HG02642 (cell line): Measurements from ENCODE around the gene HMGXB4.
A peak's percentile ranks its signal among the peaks of the same experiment; 100 is the strongest.
"Not testable (repeated sequence)": the region's sequence is repeated elsewhere in the genome, so short reads cannot be mapped to it uniquely, and the experiment has no call there.

Experiments used
- ATAC-seq: cut with Tn5 transposase; IDR thresholded peaks from one replicate; pipeline ENCODE4 v1.9.1; 2021; ENCODE audit warnings: mild to moderate bottlenecking; ENCODE audit not compliant: unreplicated experiment, poor library complexity

The HMGXB4 gene

DNA sequence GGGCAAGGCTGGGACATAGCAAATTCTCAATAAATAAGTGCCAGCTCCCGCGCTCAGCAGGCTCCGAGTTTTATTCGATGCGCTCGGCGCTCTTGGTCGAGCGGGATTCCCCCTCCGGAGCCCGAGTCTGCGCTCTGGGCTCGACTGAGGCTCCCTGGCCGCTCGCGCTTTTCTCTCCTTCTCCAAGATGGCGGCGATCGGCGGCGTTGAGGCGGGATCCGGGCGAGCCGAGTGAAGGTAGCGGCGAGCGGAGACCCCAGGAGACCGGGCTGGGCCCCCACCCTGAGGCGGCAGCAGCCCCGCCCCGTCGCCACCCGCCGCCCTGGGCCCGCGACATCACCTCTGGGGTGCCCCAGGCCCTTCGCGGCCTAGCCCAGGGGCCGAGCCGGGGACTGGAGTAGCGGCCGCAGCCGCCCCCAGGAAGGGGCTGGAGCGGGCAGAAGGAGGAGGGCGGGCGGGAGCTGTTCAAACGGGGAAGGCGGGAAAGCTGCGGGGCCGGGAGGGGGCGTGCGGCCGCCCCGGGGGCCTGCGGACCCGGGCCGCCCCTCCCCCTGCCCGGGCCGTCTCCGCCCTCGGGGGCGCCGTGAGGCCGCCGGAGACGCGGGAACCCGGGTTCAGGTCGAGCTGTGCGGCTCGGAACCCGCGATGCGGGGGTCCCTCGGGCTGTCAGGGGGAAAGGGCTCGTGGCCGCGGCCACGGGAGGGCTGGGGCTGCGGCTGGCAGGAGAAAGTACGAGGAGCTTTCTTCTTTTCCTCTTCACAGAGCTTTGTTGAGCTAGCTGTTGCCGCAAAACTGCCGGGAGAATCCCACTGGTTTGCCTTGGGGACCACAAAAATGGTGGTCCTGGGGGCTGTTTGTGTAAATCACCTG lies at the start of gene HMGXB4:
HMGXB4 (plus strand) TSS at position 173 of the 870 bp plus-strand sequence. CDS start 4,898 bp downstream, outside the sequence.
- ATAC-seq, result peak; percentile 90

DNA sequence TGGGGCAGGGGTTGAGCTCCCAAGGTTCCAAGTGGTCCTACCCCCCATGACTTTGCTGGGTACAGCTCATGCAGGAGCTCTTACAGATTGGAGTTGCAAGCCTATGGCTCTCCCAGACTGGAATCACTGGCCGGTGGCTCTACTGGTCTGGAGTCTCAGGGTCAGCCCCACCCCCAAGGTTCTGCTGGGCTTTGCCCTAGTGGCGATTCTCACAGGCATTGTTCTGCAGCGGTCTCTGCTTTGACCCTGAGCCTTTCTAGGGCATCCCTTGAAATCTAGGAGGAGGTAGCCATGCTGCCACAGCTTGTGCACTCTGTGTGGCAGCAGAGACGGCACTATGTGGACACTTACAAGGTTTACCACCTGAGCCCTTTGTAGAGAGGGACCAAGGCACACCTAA lies 49.3 kb upstream of the HMGXB4 start:
- no peak for ATAC-seq

DNA sequence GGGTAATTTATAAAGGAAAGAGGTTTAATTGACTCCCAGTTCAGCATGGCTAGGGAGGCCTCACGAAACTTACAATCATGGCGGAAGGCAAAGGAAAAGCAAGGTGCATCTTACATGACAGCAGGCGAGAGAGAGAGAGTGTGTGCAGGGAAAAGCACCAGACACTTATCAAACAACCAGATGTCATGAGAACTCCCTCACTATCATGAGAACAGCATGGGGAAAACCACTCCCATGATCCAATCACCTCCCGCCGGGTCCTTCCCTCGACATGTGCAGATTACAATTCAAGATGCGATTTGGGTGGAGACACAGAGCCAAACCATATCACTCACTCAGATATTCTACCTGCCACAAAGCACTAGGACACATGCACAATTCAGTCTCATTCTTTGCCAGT lies 48.1 kb upstream of the HMGXB4 start:
- ATAC-seq, result no peak

GRCh38 chr22:35212009-35212408 lies 45.3 kb upstream of the HMGXB4 start:
- no peak for ATAC-seq

- no peak for ATAC-seq
Measured at GRCh38 chr22:35212996-35213395, 44.3 kb upstream of the HMGXB4 start.

GRCh38 chr22:35214968-35215367 lies 42.3 kb upstream of the HMGXB4 start:
- ATAC-seq, result no peak

- ATAC-seq, result no peak
Measured at GRCh38 chr22:35215993-35216392, 41.3 kb upstream of the HMGXB4 start.

GRCh38 chr22:35217527-35217926 lies 39.8 kb upstream of the HMGXB4 start:
- ATAC-seq, result no peak

GRCh38 chr22:35218079-35218478 lies 39.2 kb upstream of the HMGXB4 start:
- no peak for ATAC-seq

- ATAC-seq, result no peak
Measured at GRCh38 chr22:35219012-35219411, 38.3 kb upstream of the HMGXB4 start.

DNA sequence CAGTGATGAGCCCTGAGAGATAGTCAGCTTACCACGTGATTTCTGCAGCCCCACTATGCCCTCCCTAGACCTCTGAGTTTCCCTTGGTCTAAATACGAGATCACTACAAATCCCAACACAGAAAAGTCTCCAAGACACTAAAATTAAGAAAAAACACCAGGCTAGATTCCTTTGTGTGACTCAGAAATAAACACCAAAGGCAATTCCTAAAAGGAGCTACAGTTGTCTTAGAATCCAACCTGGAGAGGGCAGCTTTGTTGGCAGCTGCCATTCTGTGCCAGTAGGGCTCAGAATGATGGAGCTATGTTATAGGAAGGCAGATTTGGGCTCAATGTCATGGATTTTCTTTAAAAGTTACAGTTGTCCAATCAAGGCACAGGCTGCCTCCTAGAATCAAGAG lies 37.1 kb upstream of the HMGXB4 start:
- no peak for ATAC-seq

DNA sequence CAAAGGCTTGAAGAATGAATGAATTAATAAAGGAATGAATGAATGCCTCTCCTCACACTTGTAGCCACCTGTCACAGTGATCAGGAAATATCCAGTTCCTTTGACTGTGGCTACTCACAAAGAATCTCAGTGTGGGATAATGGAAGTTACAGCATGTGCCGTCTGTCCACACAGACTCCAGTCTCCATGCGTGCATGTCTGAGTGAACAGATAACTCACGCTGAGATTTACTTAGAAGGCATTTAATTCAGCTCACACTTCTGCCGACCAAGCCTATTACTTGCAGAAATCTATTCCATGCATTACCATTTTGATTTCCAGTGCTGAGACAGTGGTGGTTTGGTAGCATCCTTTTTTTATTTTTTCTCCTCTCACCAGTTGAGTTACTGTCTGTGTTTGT lies 32.3 kb upstream of the HMGXB4 start:
- ATAC-seq, result no peak

DNA sequence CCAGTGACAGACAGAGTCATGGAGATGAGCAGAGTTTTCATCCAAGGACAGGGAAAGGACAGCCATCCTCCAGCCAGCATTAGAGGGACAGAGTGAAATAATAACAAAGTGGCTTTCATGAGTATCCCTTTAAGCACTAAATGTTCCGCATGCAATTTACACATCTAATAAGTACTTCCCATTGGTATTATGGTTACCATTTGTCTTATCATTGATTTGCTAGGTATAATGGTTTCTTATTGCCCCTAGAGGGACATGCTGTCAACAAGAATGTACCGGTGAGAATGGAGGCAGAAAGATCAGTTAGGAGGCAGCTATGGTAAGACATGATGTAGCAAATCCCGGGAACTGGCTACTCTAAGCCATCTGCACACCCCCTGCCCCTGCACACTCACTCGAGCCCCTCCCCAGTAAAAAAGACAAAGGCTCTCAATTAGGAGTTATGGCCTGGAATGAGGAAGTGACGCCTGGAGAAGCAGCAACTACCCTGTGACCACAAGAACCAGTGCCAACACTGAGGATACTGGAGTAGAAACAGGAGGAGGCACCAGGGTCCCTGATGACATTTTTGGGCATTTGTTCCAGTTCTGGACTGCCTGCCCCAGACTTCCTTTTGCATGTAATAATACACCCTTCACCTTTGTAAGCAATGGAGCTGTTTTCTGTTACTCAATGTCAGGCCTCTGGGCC lies 30.2 kb upstream of the HMGXB4 start:
- no peak for ATAC-seq

DNA sequence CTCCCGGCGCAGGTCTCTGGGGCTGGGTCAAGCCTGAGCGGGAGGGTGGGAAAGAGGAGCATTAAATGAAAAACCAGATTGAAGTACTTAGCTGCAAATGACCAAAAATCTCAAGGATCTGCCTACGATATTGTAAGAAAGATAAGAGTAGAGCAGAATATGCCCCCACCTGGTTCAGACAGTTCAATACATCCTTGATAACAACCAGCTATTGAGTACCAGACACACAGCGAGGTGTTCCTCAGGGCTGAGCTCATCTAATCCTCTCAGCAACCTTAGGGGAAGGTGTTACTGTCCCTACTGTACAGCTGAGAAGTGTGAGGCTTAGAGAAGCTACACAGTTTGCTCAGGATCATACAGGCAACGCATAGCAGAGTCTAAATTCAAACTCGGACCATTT lies 27.4 kb upstream of the HMGXB4 start:
- ATAC-seq, result no peak

DNA sequence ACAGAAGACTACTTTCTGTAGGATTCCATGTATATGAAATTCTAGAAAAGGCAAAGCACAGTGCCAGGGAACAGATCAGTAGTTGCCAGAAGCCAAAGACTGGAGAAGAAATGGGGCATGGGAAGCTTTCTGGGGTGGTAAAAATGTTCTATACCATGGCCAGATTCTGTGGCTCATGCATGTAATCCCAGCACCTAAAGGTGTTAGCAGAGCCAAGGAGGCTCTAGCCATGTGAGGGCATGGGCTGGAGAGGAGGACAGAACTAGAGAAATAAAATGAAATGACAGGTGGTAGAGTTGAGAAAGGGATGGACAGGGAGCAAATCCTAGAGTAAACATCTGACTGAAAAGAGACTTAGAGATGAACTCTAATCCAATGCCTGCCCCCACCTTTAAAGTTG lies 26.9 kb upstream of the HMGXB4 start:
- no peak for ATAC-seq

DNA sequence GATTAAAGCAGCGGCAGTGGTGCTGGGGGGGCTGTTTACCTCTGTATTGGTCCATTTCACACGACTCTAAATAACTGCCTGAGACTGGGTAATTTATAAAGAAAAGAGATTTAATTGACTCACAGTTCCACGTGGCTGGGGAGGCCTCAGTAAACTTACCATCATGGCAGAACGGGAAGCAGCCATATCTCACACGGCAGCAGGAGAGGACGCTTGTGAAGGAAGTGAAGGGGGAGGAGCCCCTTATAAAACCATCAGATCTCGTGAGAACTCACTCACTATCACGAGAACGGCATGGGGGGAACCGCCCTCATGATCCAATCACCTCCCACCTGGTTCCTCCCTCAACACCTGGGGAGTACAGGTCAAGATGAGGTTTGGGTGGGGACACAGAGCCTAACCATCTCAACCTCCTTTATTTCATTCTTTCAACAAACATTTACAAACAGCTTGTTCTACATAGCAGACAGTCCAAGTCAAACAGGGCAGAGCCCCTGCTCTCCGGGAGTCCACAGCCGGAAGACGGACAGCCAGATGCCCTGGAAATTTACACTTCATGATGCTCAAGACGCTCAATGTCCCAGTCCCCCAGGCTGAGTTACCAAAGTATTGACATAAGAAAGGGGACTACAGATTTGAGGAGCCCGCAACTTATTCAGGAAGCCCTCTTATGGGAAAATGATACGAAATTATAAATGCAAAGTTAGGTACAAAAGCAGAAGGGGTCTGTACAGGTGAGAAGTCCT lies 26.3 kb upstream of the HMGXB4 start:
- no peak for ATAC-seq

- peak; percentile 44 for ATAC-seq
Measured at GRCh38 chr22:35231585-35232084, 25.7 kb upstream of the HMGXB4 start.

DNA sequence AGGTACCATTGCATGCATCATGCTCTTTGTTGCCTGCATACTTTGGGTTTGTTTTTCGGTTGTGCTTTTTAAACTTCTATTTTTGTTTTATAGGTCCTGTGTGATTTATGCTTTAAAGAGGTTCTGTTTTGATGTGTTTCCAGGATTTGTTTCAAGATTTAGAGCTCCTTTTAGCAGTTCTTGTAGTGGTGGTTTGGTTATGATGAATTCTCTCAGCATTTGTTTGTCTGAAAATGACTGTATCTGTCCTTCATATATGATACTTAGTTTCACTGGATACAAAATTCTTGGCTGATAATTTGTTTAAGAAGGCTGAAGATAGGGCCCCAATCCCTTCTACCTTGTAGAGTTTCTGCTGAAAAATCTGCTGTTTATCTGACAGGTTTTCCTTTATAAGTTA lies 18.5 kb upstream of the HMGXB4 start:
- ATAC-seq, result not testable (repeated sequence)

DNA sequence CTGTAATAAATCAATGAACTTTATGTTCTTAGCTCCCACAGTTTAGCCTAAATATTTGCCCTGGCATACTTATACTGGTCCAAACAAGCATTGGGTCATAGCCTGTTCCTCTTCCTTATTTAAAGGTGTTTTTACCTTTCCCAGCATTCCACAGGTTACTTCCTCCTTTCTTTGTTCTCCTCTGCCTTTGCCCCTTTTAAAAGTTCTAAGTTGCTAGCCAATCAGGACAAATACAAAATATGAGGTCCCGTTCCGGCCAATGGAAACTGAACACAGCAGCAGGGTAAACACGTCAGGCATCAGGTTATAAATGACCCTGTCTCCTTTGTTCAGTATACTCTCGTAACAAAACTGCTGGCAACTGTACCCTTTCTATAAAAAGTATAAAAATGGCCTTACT lies 12.8 kb upstream of the HMGXB4 start:
- ATAC-seq, result not testable (repeated sequence)

DNA sequence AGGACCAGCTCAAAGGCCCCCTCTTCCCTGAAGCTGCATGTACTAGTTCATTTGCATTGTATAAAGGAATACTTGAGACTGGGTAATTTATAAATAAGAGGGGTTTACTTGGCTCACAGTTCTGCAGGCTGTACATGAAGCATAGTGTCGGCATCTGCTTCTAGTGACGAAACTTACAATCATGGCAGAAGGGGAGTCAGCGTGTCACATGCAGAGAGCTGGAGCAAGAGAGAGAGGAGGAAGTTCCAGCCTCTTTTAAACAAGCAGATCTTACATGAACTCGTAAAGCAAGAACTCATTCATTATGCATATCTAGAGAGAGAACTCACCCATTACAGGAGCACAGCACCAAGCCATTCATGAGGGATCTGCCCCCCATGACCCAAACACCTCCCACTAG lies 7.1 kb upstream of the HMGXB4 start:
- ATAC-seq, result no peak

GRCh38 chr22:35253946-35254345 lies 3.3 kb upstream of the HMGXB4 start:
- no peak for ATAC-seq
